Kidney (tissue), 14 donors: ENCODE results near the gene GIMAP2. TPM values are rescaled to one million over a fixed set of nuclear protein-coding genes. Genes with fewer than 3 reads are reported as not detected.

ENCODE experiments used
- DNase-seq, 5 donors: peaks; one replicate each; pipeline ENCODE4 v3.0.0-alpha.2; 2013 to 2020
- FAIRE-seq: peaks from 2 replicates; lab custom pipeline; 2012; peaks lifted over from hg19 to GRCh38; lab: Jason Lieb, UNC
- H3K27ac ChIP-seq, 2 donors: one replicate each; pipeline ENCODE4 v1.7.0; 2013; ENCODE audit warnings: low read depth in 2 of 2, low read length in 2 of 2, inconsistent platforms in 1 of 2
- H3K27me3 ChIP-seq: one replicate; pipeline ENCODE4 v1.7.1; 2013; ENCODE audit warnings: low read length, inconsistent platforms; ENCODE audit not compliant: control insufficient read depth, insufficient read depth
- H3K36me3 ChIP-seq, 3 donors: one replicate each; pipeline versions ENCODE4 v1.7.0 to v1.7.1; 2013; ENCODE audit warnings: low read length in 3 of 3, control low read depth in 1 of 3, inconsistent platforms in 1 of 3; ENCODE audit not compliant: insufficient read depth in 3 of 3, control insufficient read depth in 2 of 3
- H3K4me1 ChIP-seq, 3 donors: one replicate each; pipeline versions ENCODE4 v1.7.0 to v1.7.1; 2013; ENCODE audit warnings: low read length in 3 of 3, inconsistent platforms in 1 of 3, low read depth in 1 of 3; ENCODE audit not compliant: control insufficient read depth in 2 of 3, insufficient read depth in 2 of 3
- H3K4me3 ChIP-seq, 3 donors: one replicate each; pipeline versions ENCODE4 v1.7.0 to v1.8.1; 2013; ENCODE audit warnings: low read length in 3 of 3, control low read depth in 1 of 3, inconsistent platforms in 1 of 3
- H3K9ac ChIP-seq, 3 donors: one replicate each; pipeline versions ENCODE4 v1.7.0 to v1.7.1; 2013; ENCODE audit warnings: low read length in 3 of 3, control low read depth in 1 of 3, inconsistent platforms in 1 of 3
- H3K9me3 ChIP-seq, 3 donors: one replicate each; pipeline versions ENCODE4 v1.7.0 to v1.7.1; 2013; ENCODE audit warnings: low read length in 3 of 3, control low read depth in 1 of 3, inconsistent platforms in 1 of 3; ENCODE audit not compliant: control insufficient read depth in 2 of 3, insufficient read depth in 1 of 3
- intact Hi-C: fragments of 100-400 bp; cut with DNase I; formaldehyde crosslinking; loops from one replicate; pipeline ENCODE4 v1.11.1; 2022
- polyA plus RNA-seq: library from polyadenylated mRNA; stranded (reverse); fragments of 350-450 nt; fragmentation: Illumina TruSeq; extraction: RNeasy Lipid Tissue Mini Kit (QIAGEN cat#74804); gene quantifications from one replicate; pipeline ENCODE4 v1.2.3, GENCODE V29; 2014; ENCODE audit warnings: low read depth, low replicate concordance; ENCODE audit not compliant: insufficient read depth
- total RNA-seq: library from RNA; stranded (reverse); fragmentation: NEBNext Ultra II Directional; extraction: Animal tissue kit (Norgen Biotek cat#: 25700); gene quantifications from one replicate; pipeline ENCODE4 v1.2.1, GENCODE V29; 2021
- TF ChIP-seq, protein P1 (sequence below): IDR thresholded peaks from 3 replicates; pipeline ENCODE4 v1.5.1; 2012; ENCODE audit warnings: mild to moderate bottlenecking, moderate library complexity, borderline replicate concordance; ENCODE audit not compliant: insufficient read depth; ENCODE audit errors: extremely low read depth
- donor health status: control.
- donor health status: control.
- donor health status: control.
- donor health status: control.
- donor health status: control.
- donor health status: DM: yes; HTN: yes; CAD: no.
- donor health status: Normal renal cell carcinoma (clear cell type).

Gene GIMAP2
- total and polyA plus RNA-seq, 2 donors from 2014 or later = 6.7 to 19.5 TPM

- Histone ChIP-seq H3K27me3 (no peaks in the 10 kb centered on the region), H3K9me3 (no peaks in the 10 kb centered on the region), H3K36me3 (peaks cover 0 to 2% (median 0%) of the 10 kb centered on the region in 3 donors), H3K4me3 (peak within 1 kb of the TSS; percentile 31 to 85 (median 67)), H3K9ac (peak within 1 kb of the TSS in 2 of 3 donors; percentile 17 to 78), H3K27ac (peak within 1 kb of the TSS; percentile 83 to 86), H3K4me1 (peaks cover 0 to 2% (median 0%) of the 10 kb centered on the region in 3 donors)
- TF ChIP-seq, protein P1, sequence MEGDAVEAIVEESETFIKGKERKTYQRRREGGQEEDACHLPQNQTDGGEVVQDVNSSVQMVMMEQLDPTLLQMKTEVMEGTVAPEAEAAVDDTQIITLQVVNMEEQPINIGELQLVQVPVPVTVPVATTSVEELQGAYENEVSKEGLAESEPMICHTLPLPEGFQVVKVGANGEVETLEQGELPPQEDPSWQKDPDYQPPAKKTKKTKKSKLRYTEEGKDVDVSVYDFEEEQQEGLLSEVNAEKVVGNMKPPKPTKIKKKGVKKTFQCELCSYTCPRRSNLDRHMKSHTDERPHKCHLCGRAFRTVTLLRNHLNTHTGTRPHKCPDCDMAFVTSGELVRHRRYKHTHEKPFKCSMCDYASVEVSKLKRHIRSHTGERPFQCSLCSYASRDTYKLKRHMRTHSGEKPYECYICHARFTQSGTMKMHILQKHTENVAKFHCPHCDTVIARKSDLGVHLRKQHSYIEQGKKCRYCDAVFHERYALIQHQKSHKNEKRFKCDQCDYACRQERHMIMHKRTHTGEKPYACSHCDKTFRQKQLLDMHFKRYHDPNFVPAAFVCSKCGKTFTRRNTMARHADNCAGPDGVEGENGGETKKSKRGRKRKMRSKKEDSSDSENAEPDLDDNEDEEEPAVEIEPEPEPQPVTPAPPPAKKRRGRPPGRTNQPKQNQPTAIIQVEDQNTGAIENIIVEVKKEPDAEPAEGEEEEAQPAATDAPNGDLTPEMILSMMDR = no peak
- DNase-seq = peak in 1 of 5 donors; percentile 72
- FAIRE-seq = no peak
- intact Hi-C loops = no loop called here
Observed at GRCh38 chr7:150737265-150738055, 52.0 kb downstream of the GIMAP2 start, which contains the start of gene GIMAP5. Gene GIMAP5 (plus strand): TSS chr7:150737418. CDS start chr7:150740885, 3,467 bp downstream.

DNA sequence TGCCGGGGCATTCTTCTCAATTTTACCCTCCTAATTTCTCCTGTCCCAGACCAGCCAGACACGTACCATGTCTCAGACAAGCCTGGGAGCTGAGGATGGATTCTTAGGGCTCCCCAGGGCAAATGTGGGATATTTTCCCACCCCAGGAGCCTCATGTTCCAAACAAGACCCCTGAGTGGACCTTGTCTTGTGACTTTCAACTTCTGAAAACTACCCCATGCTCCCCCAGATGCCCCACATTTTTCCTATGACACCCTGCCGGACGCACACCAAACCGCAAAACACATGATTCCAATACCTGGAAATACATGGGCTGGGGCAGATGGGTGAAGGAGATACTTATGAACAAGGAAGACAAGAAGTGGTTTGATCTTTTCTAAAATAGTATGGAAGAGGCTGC lies 52.6 kb downstream of the GIMAP2 start:
- peaks cover 0 to 2% (median 0%) of the 10 kb centered on the region in 3 donors for H3K36me3 ChIP-seq
- intact Hi-C loops = no loop called here
- H3K27ac ChIP-seq = peak overlapping the region; percentile 83 to 86
- peak overlapping the region; percentile 31 to 85 (median 67) for H3K4me3 ChIP-seq
- H3K4me1 ChIP-seq = peaks cover 0 to 4% (median 0%) of the 10 kb centered on the region in 3 donors
- no peak for FAIRE-seq
- H3K27me3 ChIP-seq = no peaks in the 10 kb centered on the region
- DNase-seq = no peak
- TF ChIP-seq, protein P1 = no peak
- H3K9ac ChIP-seq = peak overlapping the region in 2 of 3 donors; percentile 17 to 78
- no peaks in the 10 kb centered on the region for H3K9me3 ChIP-seq

- Histone ChIP-seq H3K4me3 (peak overlapping the region; percentile 31 to 85 (median 67)), H3K27ac (peak overlapping the region in 1 of 2 donors; percentile 83), H3K36me3 (peaks cover 0 to 2% (median 0%) of the 10 kb centered on the region in 3 donors), H3K9ac (peak overlapping the region in 1 of 3 donors; percentile 78), H3K9me3 (no peaks in the 10 kb centered on the region), H3K27me3 (no peaks in the 10 kb centered on the region), H3K4me1 (peaks cover 0 to 6% (median 0%) of the 10 kb centered on the region in 3 donors)
- intact Hi-C loops = no loop called here
- DNase-seq (no peak), FAIRE-seq (no peak)
- TF ChIP-seq, protein P1 = no peak
Observed at GRCh38 chr7:150738591-150739001, 53.1 kb downstream of the GIMAP2 start.
